Measurements from ENCODE around the gene THOC7.

- TF ChIP-seq POLR2A (IDR thresholded peaks at IDR 0.05) (no peak), CTCF (IDR thresholded peaks at IDR 0.05) (no peak), EP300 (IDR thresholded peaks at IDR 0.05) (no peak)
These were observed 55.5 kb downstream of the THOC7 start for GRCh38 chr3:63807961-63808565.

All from upper lobe of left lung (tissue), 4 donors.